ACC112 (cell line): Measurements from ENCODE around the gene CHD9NB.
A peak's percentile ranks its signal among the peaks of the same experiment; 100 is the strongest.
"Not testable (repeated sequence)": the region's sequence is repeated elsewhere in the genome, so short reads cannot be mapped to it uniquely, and the experiment has no call there.

Experiments
- H2AFZ ChIP-seq: fragments of 200-600 bp; sonication (generic); one replicate; pipeline ENCODE4 v1.6.0; 2017; ENCODE audit warnings: antibody characterized with exemption, low read length; ENCODE audit not compliant: unreplicated experiment
- H3K27ac ChIP-seq: fragments of 200-600 bp; sonication (generic); 2 replicates; pipeline ENCODE4 v1.5.1; 2014; ENCODE audit warnings: low read depth, mild to moderate bottlenecking, antibody characterized with exemption, low read length, moderate library complexity
- H3K27me3 ChIP-seq: fragments of 200-600 bp; sonication (generic); 2 replicates; pipeline ENCODE4 v1.6.1; 2014; ENCODE audit warnings: mild to moderate bottlenecking, antibody characterized with exemption, low read length, moderate library complexity, mixed read lengths; ENCODE audit not compliant: insufficient read depth
- H3K36me3 ChIP-seq: fragments of 200-600 bp; sonication (generic); 2 replicates; pipeline ENCODE4 v1.6.1; 2016; ENCODE audit warnings: mild to moderate bottlenecking, antibody characterized with exemption, low read length, moderate library complexity, mixed read lengths; ENCODE audit not compliant: insufficient read depth
- H3K4me1 ChIP-seq: fragments of 200-600 bp; sonication (generic); one replicate; pipeline ENCODE4 v1.6.1; 2016; ENCODE audit warnings: low read length, mixed read lengths; ENCODE audit not compliant: insufficient read depth, unreplicated experiment, control insufficient read depth
- H3K4me3 ChIP-seq: fragments of 200-600 bp; sonication (generic); 2 replicates; pipeline ENCODE4 v1.5.1; 2014; ENCODE audit warnings: mild to moderate bottlenecking, low read depth, low read length
- H3K79me2 ChIP-seq: fragments of 200-600 bp; sonication (generic); one replicate; pipeline ENCODE4 v1.6.0; 2016; ENCODE audit warnings: low read length; ENCODE audit not compliant: control insufficient read depth, unreplicated experiment, insufficient read depth

Gene CHD9NB

DNA sequence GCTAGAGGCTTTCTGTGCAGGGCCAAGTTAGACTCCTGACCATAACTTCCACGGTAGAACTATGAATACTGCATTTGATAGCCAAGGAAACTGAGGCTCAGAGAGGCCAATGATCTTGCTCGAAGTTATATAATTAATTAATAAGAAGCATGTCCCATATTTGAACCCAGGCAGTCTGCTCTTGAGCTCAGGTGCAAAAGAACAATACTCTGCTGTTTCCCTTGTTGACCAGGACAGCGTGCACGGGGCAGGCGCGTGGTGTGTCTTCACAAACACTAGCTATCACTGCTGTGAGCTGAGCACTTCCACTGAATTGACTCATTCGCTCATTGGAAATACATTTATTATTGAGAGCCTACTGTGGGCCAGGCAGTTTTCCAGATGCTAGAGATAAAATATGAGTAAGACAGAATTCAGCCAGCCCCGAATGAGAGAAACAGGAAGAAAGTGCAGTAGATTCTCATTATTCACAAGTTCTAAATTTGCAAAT, 3.7 kb upstream of the CHD9NB start:
- H2AFZ ChIP-seq = peak overlapping the region; percentile 52
- no peaks in the 10 kb centered on the region for H3K36me3 ChIP-seq
- H3K79me2 ChIP-seq = peaks cover 49% of the 10 kb centered on the region
- no peaks in the 10 kb centered on the region for H3K27me3 ChIP-seq
- peak overlapping the region; percentile 86 for H3K27ac ChIP-seq
- H3K4me1 ChIP-seq = peaks cover 29% of the 10 kb centered on the region
- H3K4me3 ChIP-seq = peak overlapping the region; percentile 92

DNA sequence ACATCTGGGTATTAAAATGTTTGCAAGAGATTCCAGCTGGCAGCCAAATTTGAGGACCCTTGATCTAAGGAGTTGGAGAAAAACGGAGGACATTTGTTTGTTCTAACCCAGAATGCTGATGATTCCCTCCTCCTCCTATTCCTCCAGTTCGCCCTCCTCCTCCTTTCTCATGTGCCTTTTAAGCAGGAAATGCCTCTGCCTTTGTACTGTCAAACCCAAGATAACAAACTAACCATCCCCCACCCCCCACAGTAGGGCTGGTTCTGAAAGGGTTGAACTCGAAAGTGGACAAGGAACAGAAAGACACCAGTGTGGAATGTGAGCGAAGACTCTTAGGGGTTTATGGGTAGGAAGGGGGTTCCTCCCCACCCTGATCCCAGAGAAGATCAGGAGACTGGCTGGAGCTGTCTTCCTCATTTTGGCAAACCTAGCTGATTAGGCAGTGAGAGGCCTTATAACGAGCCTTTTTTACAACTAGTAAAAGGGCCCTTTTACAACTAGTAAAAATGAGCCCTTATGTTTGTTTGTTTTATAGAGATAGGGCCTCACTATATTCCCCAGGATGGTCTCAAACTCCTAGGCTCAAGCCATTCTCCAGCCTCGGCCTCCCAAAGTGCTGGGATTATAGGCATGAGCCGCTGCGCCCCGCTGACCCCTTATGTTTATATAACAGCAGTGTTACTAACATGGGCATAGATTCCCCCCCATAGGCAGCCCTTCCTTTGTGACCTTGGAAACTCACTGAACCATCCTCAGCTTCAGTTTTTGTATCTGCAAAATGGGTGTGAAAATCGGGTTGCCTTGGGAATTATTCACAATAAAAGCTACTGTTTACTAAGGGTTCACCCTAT, 3.1 kb upstream of the CHD9NB start:
- H3K79me2 ChIP-seq = peaks cover 45% of the 10 kb centered on the region
- peaks cover 29% of the 10 kb centered on the region for H3K4me1 ChIP-seq

DNA sequence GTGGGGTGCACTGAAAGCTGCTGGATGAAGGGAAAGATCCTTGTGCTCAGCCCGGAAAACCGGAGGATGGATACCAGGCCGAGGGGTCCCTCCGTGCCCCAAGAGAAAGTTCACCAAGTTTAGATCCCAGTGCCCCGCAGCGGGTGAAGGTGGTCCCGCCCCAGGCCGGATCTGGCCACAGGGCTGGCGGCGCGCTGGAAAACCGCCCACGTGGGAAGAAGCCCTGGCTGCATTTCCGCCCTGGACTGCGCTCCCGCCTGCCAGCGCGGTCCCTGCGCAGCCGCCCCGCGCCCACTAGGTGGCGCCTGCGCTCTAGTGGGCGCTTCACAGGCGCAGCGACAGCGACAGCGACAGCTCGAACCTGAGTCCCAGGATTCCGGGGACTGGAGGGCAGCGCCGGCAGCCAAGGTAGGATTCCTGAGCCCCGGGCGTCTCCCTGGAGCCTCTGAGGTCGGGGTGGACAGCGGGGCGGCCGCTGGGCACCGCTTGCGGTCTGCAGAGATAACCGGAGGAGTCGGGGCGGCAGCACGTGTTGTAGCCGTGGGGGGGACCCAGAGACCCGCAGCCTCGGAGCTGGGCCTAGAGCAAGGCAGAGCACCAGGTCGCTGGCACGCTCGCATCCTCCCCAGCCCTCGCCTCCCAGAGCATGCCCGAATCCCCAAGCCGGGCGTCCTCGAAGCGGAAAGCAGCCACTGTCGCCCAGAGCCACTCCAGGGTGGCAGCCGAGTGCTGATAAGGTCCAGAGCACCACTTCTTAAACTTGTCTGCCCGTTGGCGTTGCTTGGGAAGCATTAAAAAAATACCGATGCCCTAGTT, 2.2 kb upstream of the CHD9NB start, which contains the start of gene CHD9:
Gene CHD9, plus strand, starts transcription at position 322 of the 816 bp plus-strand sequence. CDS start 101,099 bp downstream, outside the sequence.
- H2AFZ ChIP-seq = peak within 1 kb of the TSS; percentile 93
- peaks cover 29% of the 10 kb centered on the region for H3K4me1 ChIP-seq
- H3K4me3 ChIP-seq = peak within 1 kb of the TSS; percentile 92
- peak within 1 kb of the TSS; percentile 86 for H3K27ac ChIP-seq
- no peaks in the 10 kb centered on the region for H3K27me3 ChIP-seq
- H3K79me2 ChIP-seq = peaks cover 41% of the 10 kb centered on the region
- H3K36me3 ChIP-seq = no peaks in the 10 kb centered on the region

More for the DNA sequence above, 3.1 kb upstream of the CHD9NB start:
- H3K36me3 ChIP-seq = no peaks in the 10 kb centered on the region
- H3K27ac ChIP-seq = peak overlapping the region; percentile 86
- peak overlapping the region; percentile 93 for H2AFZ ChIP-seq
- H3K27me3 ChIP-seq = no peaks in the 10 kb centered on the region
- H3K4me3 ChIP-seq = peak overlapping the region; percentile 92

DNA sequence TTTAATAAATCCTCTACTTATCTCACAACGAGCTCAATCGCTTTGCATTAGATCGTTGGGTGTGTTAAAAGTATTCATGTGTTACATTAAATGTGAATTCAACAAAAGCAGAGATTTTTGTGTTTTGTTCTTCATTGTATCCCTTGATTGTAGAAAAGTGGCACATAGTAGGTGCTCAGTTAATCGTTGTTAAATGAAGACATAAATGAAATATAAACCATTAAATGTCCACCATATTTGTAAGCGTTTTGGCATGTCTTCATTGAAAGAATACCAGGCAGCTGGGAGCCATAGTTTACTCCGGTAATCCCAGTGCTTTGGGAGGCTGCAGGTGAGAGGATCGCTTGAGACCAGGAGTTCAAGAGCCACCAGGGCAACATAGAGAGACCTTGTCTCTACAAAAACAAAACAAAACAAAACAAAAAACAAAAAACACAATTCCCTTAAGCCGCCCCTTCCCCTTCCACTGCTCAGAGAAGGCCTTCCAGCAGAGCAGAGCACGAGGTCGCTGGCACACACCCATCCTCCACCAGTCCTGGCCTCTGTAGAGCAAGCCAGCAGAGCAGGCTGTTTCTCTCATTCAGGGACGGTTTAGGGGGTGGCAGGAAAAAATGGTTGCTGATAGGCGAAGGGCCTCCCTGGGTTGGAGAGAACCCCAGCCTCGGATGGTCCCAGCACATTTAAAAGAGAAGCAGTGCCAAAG, 1.4 kb upstream of the CHD9NB start:
- Histone ChIP-seq H3K27ac (peak overlapping the region; percentile 42), H3K36me3 (no peaks in the 10 kb centered on the region), H3K4me3 (peak overlapping the region; percentile 92), H2AFZ (peak overlapping the region; percentile 48), H3K27me3 (no peaks in the 10 kb centered on the region), H3K79me2 (peaks cover 33% of the 10 kb centered on the region), H3K4me1 (peaks cover 29% of the 10 kb centered on the region)

DNA sequence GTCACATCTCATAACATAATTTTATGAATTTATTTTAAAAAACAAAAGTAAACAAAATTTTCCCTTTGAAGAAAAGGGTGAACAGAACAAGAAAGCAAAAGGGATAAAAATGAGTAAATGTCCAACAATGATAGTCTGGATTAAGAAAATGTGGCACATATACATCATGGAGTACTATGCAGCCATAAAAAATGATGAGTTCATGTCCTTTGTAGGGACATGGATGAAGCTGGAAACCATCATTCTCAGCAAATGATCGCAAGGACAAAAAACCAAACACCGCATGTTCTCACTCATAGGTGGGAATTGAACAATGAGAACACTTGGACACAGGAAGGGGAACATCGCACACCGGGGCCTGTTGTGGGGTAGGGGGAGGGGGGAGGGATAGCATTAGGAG, 1.4 kb downstream of the CHD9NB start:
- H3K36me3 ChIP-seq, H3K27me3 ChIP-seq, H3K4me3 ChIP-seq, H2AFZ ChIP-seq, H3K27ac ChIP-seq: not testable (repeated sequence)
- peaks cover 12% of the 10 kb centered on the region for H3K79me2 ChIP-seq
- peaks cover 23% of the 10 kb centered on the region for H3K4me1 ChIP-seq

DNA sequence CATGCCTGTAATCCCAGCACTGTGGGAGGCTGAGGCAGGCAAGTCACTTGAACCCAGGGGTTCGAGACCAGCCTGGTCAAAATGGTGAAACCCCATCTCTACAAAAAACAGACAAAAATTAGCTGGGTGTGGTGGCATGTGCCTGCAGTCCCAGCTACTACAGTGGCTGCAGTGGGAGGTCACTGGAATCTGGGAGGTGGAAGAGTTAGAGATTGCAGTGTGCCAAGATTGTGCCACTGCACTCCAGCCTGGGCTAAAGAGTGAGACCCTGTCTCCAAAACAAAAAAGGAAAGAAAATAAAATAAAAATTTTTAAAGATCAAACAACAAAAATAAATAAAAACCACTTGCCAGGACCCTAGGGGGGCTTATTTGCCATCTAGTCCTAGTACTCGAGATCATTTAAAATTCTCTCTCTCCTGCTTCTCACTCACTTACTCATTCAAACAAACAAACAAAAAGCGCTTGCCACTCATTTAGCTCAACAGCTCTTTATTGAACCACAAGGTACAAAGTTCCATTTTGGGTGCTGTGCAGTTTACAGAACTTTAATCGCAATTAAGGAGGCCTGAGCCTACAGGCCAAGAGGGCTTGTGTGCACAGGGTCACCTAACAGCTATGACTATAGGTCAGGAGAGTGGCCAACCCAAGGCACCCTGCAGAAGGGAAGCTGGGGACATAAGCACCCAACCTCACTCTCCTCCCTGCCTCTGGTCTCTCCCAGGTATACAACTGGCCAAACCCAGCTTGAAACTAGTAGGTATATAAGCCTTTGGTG, 4.4 kb downstream of the CHD9NB start:
- H3K4me3 ChIP-seq = no peak overlapping the region
- H2AFZ ChIP-seq = no peak overlapping the region
- peaks cover 3% of the 10 kb centered on the region for H3K79me2 ChIP-seq
- peaks cover 7% of the 10 kb centered on the region for H3K4me1 ChIP-seq
- H3K27me3 ChIP-seq = peaks cover 3% of the 10 kb centered on the region; the same call in 1 of the 2 replicates
- no peak overlapping the region for H3K27ac ChIP-seq
- no peaks in the 10 kb centered on the region for H3K36me3 ChIP-seq

DNA sequence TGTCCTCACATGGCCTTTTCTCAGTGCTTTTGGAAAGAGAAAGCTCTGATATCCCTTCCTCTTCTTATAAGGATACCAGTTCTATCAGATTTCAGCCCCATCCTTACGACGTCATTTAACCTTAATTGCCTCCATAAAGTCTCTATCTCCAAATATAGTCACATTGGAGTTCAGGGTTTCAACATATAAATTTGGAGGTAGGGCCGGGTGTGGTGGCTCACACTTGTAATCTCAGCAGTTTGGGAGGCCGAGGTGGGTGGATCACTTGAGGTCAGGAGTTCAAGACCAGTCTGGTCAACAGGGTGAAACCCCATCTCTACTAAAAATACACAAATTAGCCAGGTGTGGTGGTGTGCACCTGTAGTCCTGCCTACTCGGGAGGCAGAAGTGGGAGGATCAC, 5.2 kb downstream of the CHD9NB start:
- H2AFZ ChIP-seq, H3K79me2 ChIP-seq, H3K4me1 ChIP-seq, H3K27ac ChIP-seq, H3K36me3 ChIP-seq, H3K27me3 ChIP-seq, H3K4me3 ChIP-seq: not testable (repeated sequence)

DNA sequence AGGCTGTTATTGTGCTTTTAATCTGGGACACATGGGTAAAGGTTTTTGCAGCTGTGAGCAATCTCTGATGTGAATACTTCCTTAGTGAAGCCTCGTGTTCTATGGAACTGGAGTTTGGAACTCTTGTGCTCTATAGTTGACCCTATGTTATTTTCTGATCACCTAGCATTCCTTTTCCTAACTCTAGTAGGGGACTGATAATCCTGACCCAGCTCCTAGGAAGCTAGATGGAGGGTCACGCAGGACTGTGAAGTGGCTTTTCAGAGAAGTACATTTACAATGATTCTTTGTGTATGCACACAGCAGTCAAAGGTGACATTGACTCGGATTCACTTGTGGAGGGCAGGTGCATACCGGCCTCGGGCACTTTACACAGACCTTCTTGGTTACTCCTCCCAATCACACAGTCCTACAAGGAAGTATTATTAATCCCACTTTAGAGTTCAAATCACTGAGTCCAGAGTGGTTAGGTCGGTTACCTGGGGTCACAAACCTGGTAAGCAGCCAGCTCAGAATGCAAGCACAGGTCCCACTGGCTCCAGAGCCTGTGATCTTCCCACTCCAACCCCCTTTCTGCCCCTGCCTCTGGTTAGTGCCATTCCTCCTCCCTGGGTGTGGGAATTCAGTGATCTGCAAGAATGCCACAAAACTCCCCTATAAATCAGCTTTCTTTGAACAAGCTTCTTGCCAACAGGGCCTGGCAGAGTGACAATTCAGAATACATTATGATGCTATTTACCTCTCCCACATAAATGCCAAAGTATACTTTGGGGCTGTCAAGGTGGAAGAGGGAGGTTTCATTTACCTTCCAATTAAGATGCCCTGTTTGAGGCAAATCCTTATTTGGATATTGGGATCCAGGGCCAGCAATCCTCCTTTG, 7.1 kb downstream of the CHD9NB start:
- H3K27ac ChIP-seq = no peak overlapping the region
- no peak overlapping the region for H3K4me3 ChIP-seq
- H3K36me3 ChIP-seq = no peaks in the 10 kb centered on the region
- peaks cover 9% of the 10 kb centered on the region for H3K4me1 ChIP-seq
- H3K27me3 ChIP-seq = peaks cover 3% of the 10 kb centered on the region; the same call in 1 of the 2 replicates
- no peak overlapping the region for H2AFZ ChIP-seq
- no peaks in the 10 kb centered on the region for H3K79me2 ChIP-seq

DNA sequence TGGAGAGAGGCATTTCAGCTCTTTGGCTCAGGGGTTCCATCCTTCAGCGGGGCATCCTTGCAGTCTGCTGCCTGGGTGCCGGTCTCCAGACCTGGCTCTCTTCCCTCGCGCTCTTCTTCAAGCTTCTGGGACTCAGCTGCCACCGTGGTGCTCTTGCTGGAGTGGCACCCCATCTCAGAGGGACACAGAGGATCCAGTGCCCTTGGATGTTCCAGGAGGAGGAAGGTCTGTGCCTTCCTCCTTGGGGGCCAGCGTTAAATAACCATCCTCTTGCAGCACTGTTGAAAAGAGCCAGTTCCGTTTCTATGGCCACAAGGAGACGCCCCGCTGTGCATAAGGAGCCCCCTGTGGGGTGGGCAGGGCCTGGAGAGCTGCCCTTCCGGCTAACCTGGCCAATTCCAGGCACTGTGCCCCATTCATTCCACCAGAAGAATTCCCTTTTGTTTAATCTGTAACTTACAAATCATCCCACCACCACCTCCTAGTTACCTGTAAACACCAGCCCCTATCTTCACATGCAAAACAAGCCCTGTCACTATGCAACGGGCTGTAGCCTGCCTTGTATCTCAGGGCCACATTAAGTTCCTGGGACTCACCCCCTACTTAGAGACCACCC, 8.6 kb downstream of the CHD9NB start:
- H2AFZ ChIP-seq = no peak overlapping the region
- no peaks in the 10 kb centered on the region for H3K79me2 ChIP-seq
- peaks cover 9% of the 10 kb centered on the region for H3K4me1 ChIP-seq
- no peaks in the 10 kb centered on the region for H3K36me3 ChIP-seq
- no peak overlapping the region for H3K4me3 ChIP-seq
- peaks cover 3% of the 10 kb centered on the region; the same call in 1 of the 2 replicates for H3K27me3 ChIP-seq
- no peak overlapping the region for H3K27ac ChIP-seq
